Lung (tissue), 12 donors: Measurements from ENCODE around the gene PSD. TPM values are rescaled to one million over a fixed set of nuclear protein-coding genes. Genes with fewer than 3 reads are reported as not detected.
A peak's percentile ranks its signal among the peaks of the same experiment; 100 is the strongest.

Experiments used
- ATAC-seq: fragments of 200-7000 bp; cut with Tn5 transposase; one replicate; pipeline ENCODE4 v1.9.1; 2020; ENCODE audit warnings: moderate number of reproducible peaks; ENCODE audit not compliant: insufficient read depth, low FRiP score
- DNase-seq, 3 donors: peaks; one replicate each; pipeline ENCODE4 v3.0.0-alpha.2; 2013 to 2017
- H3K27ac ChIP-seq, 2 donors: one replicate each; pipeline ENCODE4 v1.5.1; 2013; ENCODE audit warnings: mild to moderate bottlenecking in 2 of 2, moderate library complexity in 2 of 2, control low read depth in 1 of 2, inconsistent platforms in 1 of 2, low read depth in 1 of 2, low read length in 1 of 2
- H3K27me3 ChIP-seq, 3 donors: one replicate each; pipeline ENCODE4 v1.5.1; 2013; ENCODE audit warnings: low read length in 2 of 3; ENCODE audit not compliant: control insufficient read depth in 3 of 3, insufficient read depth in 3 of 3
- H3K36me3 ChIP-seq, 4 donors: one replicate each; pipeline ENCODE4 v1.5.1; 2013; ENCODE audit warnings: low read length in 4 of 4, mild to moderate bottlenecking in 1 of 4, moderate library complexity in 1 of 4; ENCODE audit not compliant: control insufficient read depth in 4 of 4, insufficient read depth in 4 of 4
- H3K4me1 ChIP-seq, 5 donors: one replicate each; pipeline ENCODE4 v1.5.1; 2013; ENCODE audit warnings: low read length in 5 of 5, mild to moderate bottlenecking in 2 of 5, moderate library complexity in 1 of 5; ENCODE audit not compliant: control insufficient read depth in 5 of 5, insufficient read depth in 5 of 5
- H3K4me3 ChIP-seq: one replicate; pipeline ENCODE4 v1.5.1; 2013; ENCODE audit warnings: mild to moderate bottlenecking, control low read depth, moderate library complexity
- H3K9ac ChIP-seq, 2 donors: one replicate each; pipeline ENCODE4 v1.5.1; 2013; ENCODE audit warnings: low read length in 2 of 2, control low read depth in 1 of 2; ENCODE audit not compliant: insufficient read depth in 1 of 2
- H3K9me3 ChIP-seq, 4 donors: one replicate each; pipeline ENCODE4 v1.5.1; 2013; ENCODE audit warnings: low read length in 3 of 4, mild to moderate bottlenecking in 1 of 4, moderate library complexity in 1 of 4; ENCODE audit not compliant: control insufficient read depth in 4 of 4, insufficient read depth in 3 of 4
- CTCF ChIP-seq: IDR thresholded peaks from 2 replicates; pipeline ENCODE4 v1.5.1; 2012; ENCODE audit warnings: mild to moderate bottlenecking; ENCODE audit errors: control extremely low read depth, extremely low read depth
- WGBS, 2 donors: extraction: QIAGEN DNeasy Blood & Tissue Kit; methylation state at CpG; one replicate each; pipeline ENCODE4 v1.1.7; 2013; 5-methylcytosine and 5-hydroxymethylcytosine counted together
- polyA plus RNA-seq, 2 donors: library from polyadenylated mRNA; stranded (reverse); fragments of 200-250 nt; gene quantifications; one replicate each; pipeline ENCODE4 v1.2.1, GENCODE V29; 2013
- total RNA-seq, 2 donors: library from RNA; depleted of rRNA in 1 of 2; stranded (reverse); fragments of >200 nt in 1 of 2; gene quantifications; one replicate each; pipeline ENCODE4 v1.2.1, GENCODE V29; 2014 to 2021
- donor health status: control.
- donor health status: control.
- donor health status: Bipolar disorder and iron deficiency.
- donor health status: healthy.
- donor health status: DM: yes; HTN: yes; CAD: no.

The PSD gene
- total and polyA plus RNA-seq, 4 donors = 1.1 to 5.3 (median 3.2) TPM

GRCh38 chr10:102465466-102465865, 46.9 kb upstream of the PSD start:
- Histone ChIP-seq H3K4me1 (peaks cover 0 to 16% (median 7%) of the 10 kb centered on the region in 5 donors), H3K9ac (no peak overlapping the region), H3K9me3 (no peaks in the 10 kb centered on the region), H3K36me3 (peaks cover 0 to 4% (median 0%) of the 10 kb centered on the region in 4 donors), H3K27ac (no peak overlapping the region), H3K4me3 (no peak overlapping the region), H3K27me3 (peaks cover 0 to 3% (median 0%) of the 10 kb centered on the region in 3 donors)
- no peak for TF ChIP-seq CTCF
- no peak for ATAC-seq
- no peak for DNase-seq
- WGBS, 2 donors = 66 to 79% methylated on average over 3 of the region's 3 CpGs

- ATAC-seq = no peak
- H3K27me3 ChIP-seq = peaks cover 0 to 3% (median 0%) of the 10 kb centered on the region in 3 donors
- no peak for TF ChIP-seq CTCF
- DNase-seq = no peak
- H3K36me3 ChIP-seq = no peaks in the 10 kb centered on the region
- H3K4me1 ChIP-seq = peaks cover 0 to 16% (median 7%) of the 10 kb centered on the region in 5 donors
- no peak overlapping the region for H3K4me3 ChIP-seq
- no peak overlapping the region for H3K9ac ChIP-seq
- no peaks in the 10 kb centered on the region for H3K9me3 ChIP-seq
- WGBS, 2 donors = 87 to 93% methylated on average over 10 of the region's 10 CpGs
- H3K27ac ChIP-seq = no peak overlapping the region
These were observed 45.4 kb upstream of the PSD start for GRCh38 chr10:102463983-102464382.

GRCh38 chr10:102462512-102463054, 44.0 kb upstream of the PSD start:
- 50 to 65% methylated on average over 6 of the region's 6 CpGs for WGBS, 2 donors
- DNase-seq = no peak
- Histone ChIP-seq H3K9ac (no peak overlapping the region), H3K4me1 (peaks cover 0 to 16% (median 6%) of the 10 kb centered on the region in 5 donors), H3K4me3 (no peak overlapping the region), H3K27me3 (peaks cover 0 to 3% (median 0%) of the 10 kb centered on the region in 3 donors), H3K9me3 (no peaks in the 10 kb centered on the region), H3K27ac (peak overlapping the region in 1 of 2 donors; percentile 9), H3K36me3 (no peaks in the 10 kb centered on the region)
- no peak for TF ChIP-seq CTCF
- ATAC-seq = no peak
